ENCODE results near the gene ZNF683. TPM values are rescaled to one million over a fixed set of nuclear protein-coding genes. Genes with fewer than 3 reads are reported as not detected.

Gene ZNF683
- total RNA-seq, 1 donor: not detected

DNA sequence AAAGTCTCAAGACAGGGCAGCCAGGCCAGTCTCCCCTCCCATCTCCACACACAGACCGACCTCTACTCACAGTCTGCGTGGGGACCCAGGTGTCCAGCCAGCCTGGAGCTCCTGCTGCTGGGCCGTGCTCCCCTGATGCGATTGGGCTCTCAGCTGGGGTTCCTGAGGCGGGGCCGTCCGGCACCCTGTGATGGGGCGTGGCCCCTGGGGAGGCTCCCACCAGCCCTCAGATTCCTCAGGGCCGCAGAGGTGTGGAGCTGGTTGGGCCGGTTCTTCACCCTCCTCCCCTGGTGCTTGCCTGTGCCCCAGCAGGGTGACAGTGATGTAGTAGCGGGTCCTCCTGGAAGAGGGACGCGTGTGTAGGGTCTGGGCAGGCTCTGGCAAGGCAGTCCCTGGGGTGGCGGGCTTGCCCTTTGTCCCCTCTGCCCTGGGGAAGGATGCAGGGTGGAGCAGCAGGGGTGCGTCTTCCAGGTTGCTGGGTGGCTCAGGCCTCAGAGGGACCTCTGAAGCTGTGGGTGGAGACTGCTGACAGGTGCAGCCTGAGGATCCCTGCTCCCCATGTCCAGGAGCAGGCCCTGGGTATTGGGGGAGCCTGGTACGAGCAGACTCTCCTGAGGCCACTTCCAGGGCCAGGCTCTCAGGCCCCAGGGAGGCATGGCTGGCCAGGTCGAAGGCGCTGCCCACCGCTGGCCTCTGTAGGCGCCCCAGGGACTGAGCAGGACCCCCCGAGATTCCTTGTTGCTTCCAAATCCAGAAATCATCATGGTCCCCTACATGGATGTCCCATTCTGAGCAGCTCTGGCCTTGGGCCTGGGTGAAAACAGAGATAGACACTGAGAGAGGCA is 18.4 kb downstream of the ZNF683 start, which contains the start of gene CRYBG2:
TSS of gene CRYBG2 (minus strand) at position 155 of the 845 bp plus-strand sequence. CDS start 7,473 bp downstream, outside the sequence.
- H3K4me1 ChIP-seq (ENCODE audit: insufficient read depth, low read length): peaks cover 21% of the 10 kb centered on the region
- no peak within 1 kb of the TSS for H3K4me3 ChIP-seq (ENCODE audit: insufficient read depth, low read length)
- H4K20me1 ChIP-seq (ENCODE audit: insufficient read depth, low read length): no peaks in the 10 kb centered on the region
- no peaks in the 10 kb centered on the region for H3K9me3 ChIP-seq (ENCODE audit: low read depth, low read length)
- TF ChIP-seq CTCF (IDR thresholded peaks at IDR 0.05; ENCODE audit: extremely low read depth, low read depth, low read length): no peak
- peaks cover 30% of the 10 kb centered on the region for H3K27me3 ChIP-seq (ENCODE audit: insufficient read depth, low read length)
- no peak within 1 kb of the TSS for H2AFZ ChIP-seq (ENCODE audit: low read length)
- no peak within 1 kb of the TSS for H3K27ac ChIP-seq (ENCODE audit: low read depth, low read length)
- no peaks in the 10 kb centered on the region for H3K79me2 ChIP-seq (ENCODE audit: insufficient read depth, low read length)
- no peak within 1 kb of the TSS for H3K4me2 ChIP-seq (ENCODE audit: insufficient read depth, low read length)
- peak; percentile 66 for DNase-seq (ENCODE audit: insufficient read length, low spot score, missing footprints)
- H3K36me3 ChIP-seq (ENCODE audit: insufficient read depth, low read length): no peaks in the 10 kb centered on the region

DNA sequence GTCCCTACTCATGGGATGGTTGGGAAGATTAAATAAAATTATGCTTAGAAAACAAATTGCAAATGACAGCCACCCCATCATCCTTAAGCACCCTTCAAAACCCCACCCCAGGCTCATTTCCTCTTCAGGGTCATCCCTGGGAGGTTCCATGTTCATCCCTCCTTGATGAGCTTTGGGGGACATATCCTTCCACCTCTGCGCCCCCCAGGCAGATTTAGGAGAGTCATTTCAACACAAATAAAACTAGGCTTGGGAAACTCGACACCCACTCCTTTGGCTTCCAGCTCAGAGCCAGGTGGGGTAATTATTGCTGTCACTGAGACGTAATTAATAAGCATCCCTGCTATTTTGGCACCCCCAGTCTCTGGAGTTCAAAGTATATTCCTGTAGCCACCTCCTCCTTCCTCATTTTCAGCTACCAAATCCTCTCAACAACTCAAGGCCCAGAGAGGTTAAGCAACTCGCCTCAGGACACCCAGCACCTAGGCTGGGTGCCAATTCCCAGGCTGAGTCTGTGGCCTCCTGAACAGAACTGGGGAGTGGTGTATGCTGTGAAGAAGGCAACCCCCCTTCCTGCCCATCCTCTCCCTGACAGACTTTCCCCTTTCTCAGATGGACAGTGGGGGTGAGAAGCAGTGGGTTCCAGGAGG is 19.2 kb downstream of the ZNF683 start:
- no peak for DNase-seq (ENCODE audit: insufficient read length, low spot score, missing footprints)
- Histone ChIP-seq H3K36me3 (ENCODE audit: insufficient read depth, low read length) (no peaks in the 10 kb centered on the region), H3K27me3 (ENCODE audit: insufficient read depth, low read length) (peaks cover 21% of the 10 kb centered on the region), H3K79me2 (ENCODE audit: insufficient read depth, low read length) (no peaks in the 10 kb centered on the region), H4K20me1 (ENCODE audit: insufficient read depth, low read length) (no peaks in the 10 kb centered on the region), H3K4me2 (ENCODE audit: insufficient read depth, low read length) (no peak overlapping the region), H3K9me3 (ENCODE audit: low read depth, low read length) (no peaks in the 10 kb centered on the region), H2AFZ (ENCODE audit: low read length) (no peak overlapping the region), H3K4me3 (ENCODE audit: insufficient read depth, low read length) (no peak overlapping the region), H3K27ac (ENCODE audit: low read depth, low read length) (no peak overlapping the region), H3K4me1 (ENCODE audit: insufficient read depth, low read length) (peaks cover 22% of the 10 kb centered on the region)
- TF ChIP-seq CTCF (IDR thresholded peaks at IDR 0.05; ENCODE audit: extremely low read depth, low read depth, low read length): no peak

DNA sequence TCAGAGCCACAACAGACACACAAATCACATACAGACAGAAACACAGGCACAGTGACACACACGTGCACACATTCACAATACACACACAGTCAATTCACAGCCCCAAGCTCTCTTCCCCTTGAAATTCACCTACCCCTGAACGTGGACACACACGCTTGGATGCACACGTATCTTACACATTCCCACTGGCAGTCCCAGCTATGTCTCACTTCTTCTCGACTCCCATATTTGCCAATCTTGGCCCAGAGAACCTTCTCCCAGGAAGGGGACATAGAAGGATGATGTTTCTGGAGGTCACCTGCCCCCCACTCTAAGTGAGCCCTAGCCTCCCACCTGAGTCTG is 20.2 kb downstream of the ZNF683 start:
- no peak for DNase-seq (ENCODE audit: insufficient read length, low spot score, missing footprints)
- Histone ChIP-seq H4K20me1 (ENCODE audit: insufficient read depth, low read length) (no peaks in the 10 kb centered on the region), H3K27me3 (ENCODE audit: insufficient read depth, low read length) (peaks cover 17% of the 10 kb centered on the region), H3K36me3 (ENCODE audit: insufficient read depth, low read length) (no peaks in the 10 kb centered on the region), H3K4me3 (ENCODE audit: insufficient read depth, low read length) (no peak overlapping the region), H3K27ac (ENCODE audit: low read depth, low read length) (peak overlapping the region; percentile 45), H3K9me3 (ENCODE audit: low read depth, low read length) (no peaks in the 10 kb centered on the region), H3K79me2 (ENCODE audit: insufficient read depth, low read length) (no peaks in the 10 kb centered on the region), H2AFZ (ENCODE audit: low read length) (no peak overlapping the region), H3K4me1 (ENCODE audit: insufficient read depth, low read length) (peaks cover 22% of the 10 kb centered on the region), H3K4me2 (ENCODE audit: insufficient read depth, low read length) (no peak overlapping the region)
- no peak for TF ChIP-seq CTCF (IDR thresholded peaks at IDR 0.05; ENCODE audit: extremely low read depth, low read depth, low read length)
